Measurements from ENCODE around the gene PPP2R5D.

GRCh38 chr6:43037706-43038105, 53.3 kb downstream of the PPP2R5D start:
- no peak for TF ChIP-seq CTCF (IDR thresholded peaks at IDR 0.05)
- TF ChIP-seq EP300 (IDR thresholded peaks at IDR 0.05): no peak
